KMS-11 (cell line): Measurements from ENCODE around the gene CLDN19.

ENCODE experiments used
- H2AFZ ChIP-seq: fragments of 200-600 bp; sonication (generic); 2 replicates; pipeline ENCODE4 v1.6.1; 2016; ENCODE audit warnings: antibody characterized with exemption, mixed run types, low read depth
- H3K27ac ChIP-seq: fragments of 200-600 bp; sonication (generic); 2 replicates; pipeline ENCODE4 v1.6.1; 2016; ENCODE audit warnings: mild to moderate bottlenecking, mixed run types
- H3K27me3 ChIP-seq: fragments of 200-600 bp; sonication (generic); 2 replicates; pipeline ENCODE4 v1.6.1; 2017; ENCODE audit warnings: mild to moderate bottlenecking, low read depth, mixed run types, moderate library complexity; ENCODE audit not compliant: insufficient read depth
- H3K36me3 ChIP-seq: fragments of 200-600 bp; sonication (generic); 2 replicates; pipeline ENCODE4 v1.6.1; 2017; ENCODE audit warnings: mild to moderate bottlenecking, mixed run types; ENCODE audit not compliant: insufficient read depth
- H3K4me1 ChIP-seq: fragments of 200-600 bp; sonication (generic); 2 replicates; pipeline ENCODE4 v1.6.1; 2016; ENCODE audit warnings: mild to moderate bottlenecking, low read depth, mixed run types; ENCODE audit not compliant: poor library complexity, severe bottlenecking
- H3K4me2 ChIP-seq: fragments of 200-600 bp; sonication (generic); 2 replicates; pipeline ENCODE4 v1.7.0; 2016; ENCODE audit warnings: mild to moderate bottlenecking, mixed run types
- H3K4me3 ChIP-seq: fragments of 200-600 bp; sonication (generic); IDR thresholded peaks from 2 replicates; pipeline ENCODE4 v1.6.1; 2017; ENCODE audit warnings: low read depth, low read length, mixed read lengths; ENCODE audit not compliant: insufficient read depth
- H3K79me2 ChIP-seq: fragments of 200-600 bp; sonication (generic); 2 replicates; pipeline ENCODE4 v1.6.1; 2016; ENCODE audit warnings: low read depth, mixed run types; ENCODE audit not compliant: insufficient read depth
- H3K9ac ChIP-seq: fragments of 200-600 bp; sonication (generic); 2 replicates; pipeline ENCODE4 v1.6.1; 2016; ENCODE audit warnings: mild to moderate bottlenecking, mixed run types
- H4K20me1 ChIP-seq: fragments of 200-600 bp; sonication (generic); 2 replicates; pipeline ENCODE4 v1.6.1; 2016; ENCODE audit warnings: mild to moderate bottlenecking, mixed run types; ENCODE audit not compliant: insufficient read depth
- TF ChIP-seq, protein P1 (sequence below): fragments of 200-600 bp; sonication (generic); conservative IDR thresholded peaks from 2 replicates; pipeline ENCODE4 v1.6.1; 2017; ENCODE audit warnings: low read depth, mild to moderate bottlenecking, antibody characterized with exemption, low read length, moderate library complexity, mixed read lengths

The CLDN19 gene

DNA sequence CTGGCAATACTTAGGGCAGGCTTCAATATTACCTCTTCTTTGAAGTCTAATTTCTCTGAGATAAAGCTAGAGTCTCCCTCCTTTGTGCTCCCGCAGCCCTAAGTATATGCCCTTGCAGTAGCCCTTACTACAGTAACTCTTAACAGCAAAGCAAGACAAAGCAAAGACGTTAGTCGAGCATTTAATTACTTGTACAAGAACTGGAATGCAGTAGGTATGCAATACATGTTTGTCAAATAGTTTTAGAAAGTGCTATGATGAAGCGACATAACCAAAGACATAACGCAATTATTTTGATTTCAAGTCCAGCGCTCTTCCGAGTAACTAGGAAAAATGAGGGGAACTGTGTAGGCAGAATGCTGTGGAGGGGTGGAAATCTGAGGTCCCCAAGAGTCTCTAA is 25.2 kb upstream of the CLDN19 start:
- H3K36me3 ChIP-seq: no peaks in the 10 kb centered on the region
- H3K4me2 ChIP-seq: peak overlapping the region; percentile 78
- H3K9ac ChIP-seq: no peak overlapping the region
- H3K4me3 ChIP-seq: no peak overlapping the region
- H3K27ac ChIP-seq: no peak overlapping the region
- no peaks in the 10 kb centered on the region for H3K27me3 ChIP-seq
- H3K4me1 ChIP-seq: peaks cover 21% of the 10 kb centered on the region
- H2AFZ ChIP-seq: no peak overlapping the region
- TF ChIP-seq, protein P1, sequence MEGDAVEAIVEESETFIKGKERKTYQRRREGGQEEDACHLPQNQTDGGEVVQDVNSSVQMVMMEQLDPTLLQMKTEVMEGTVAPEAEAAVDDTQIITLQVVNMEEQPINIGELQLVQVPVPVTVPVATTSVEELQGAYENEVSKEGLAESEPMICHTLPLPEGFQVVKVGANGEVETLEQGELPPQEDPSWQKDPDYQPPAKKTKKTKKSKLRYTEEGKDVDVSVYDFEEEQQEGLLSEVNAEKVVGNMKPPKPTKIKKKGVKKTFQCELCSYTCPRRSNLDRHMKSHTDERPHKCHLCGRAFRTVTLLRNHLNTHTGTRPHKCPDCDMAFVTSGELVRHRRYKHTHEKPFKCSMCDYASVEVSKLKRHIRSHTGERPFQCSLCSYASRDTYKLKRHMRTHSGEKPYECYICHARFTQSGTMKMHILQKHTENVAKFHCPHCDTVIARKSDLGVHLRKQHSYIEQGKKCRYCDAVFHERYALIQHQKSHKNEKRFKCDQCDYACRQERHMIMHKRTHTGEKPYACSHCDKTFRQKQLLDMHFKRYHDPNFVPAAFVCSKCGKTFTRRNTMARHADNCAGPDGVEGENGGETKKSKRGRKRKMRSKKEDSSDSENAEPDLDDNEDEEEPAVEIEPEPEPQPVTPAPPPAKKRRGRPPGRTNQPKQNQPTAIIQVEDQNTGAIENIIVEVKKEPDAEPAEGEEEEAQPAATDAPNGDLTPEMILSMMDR: no peak
- H4K20me1 ChIP-seq: no peaks in the 10 kb centered on the region
- H3K79me2 ChIP-seq: peaks cover 38% of the 10 kb centered on the region; the same call in 1 of the 2 replicates

DNA sequence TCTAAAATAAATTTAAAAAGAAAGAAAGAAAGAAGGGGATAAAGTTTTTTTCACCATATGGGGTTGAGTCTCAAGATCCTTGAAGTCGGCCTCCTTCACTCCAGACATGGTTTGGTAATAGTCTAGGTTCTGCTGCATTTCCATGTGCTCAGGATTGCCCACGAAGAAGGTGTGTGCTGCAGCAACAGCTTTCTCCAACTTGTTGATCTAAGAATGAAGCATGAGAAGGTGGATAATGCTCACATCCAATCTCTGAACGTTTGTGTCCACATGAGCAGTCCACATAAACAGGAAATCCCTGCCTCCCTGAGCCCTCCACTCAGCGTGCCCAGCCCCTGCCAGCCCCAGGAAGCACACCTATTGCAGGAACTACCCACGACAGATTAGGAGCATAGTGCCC is 22.2 kb upstream of the CLDN19 start:
- H3K4me3 ChIP-seq: no peak overlapping the region
- peaks cover 12% of the 10 kb centered on the region; the same call in 1 of the 2 replicates for H3K79me2 ChIP-seq
- TF ChIP-seq, protein P1: no peak
- H3K36me3 ChIP-seq: no peaks in the 10 kb centered on the region
- no peak overlapping the region for H3K4me2 ChIP-seq
- H3K27me3 ChIP-seq: no peaks in the 10 kb centered on the region
- H3K27ac ChIP-seq: no peak overlapping the region
- no peak overlapping the region for H2AFZ ChIP-seq
- peaks cover 12% of the 10 kb centered on the region for H3K4me1 ChIP-seq
- H3K9ac ChIP-seq: no peak overlapping the region
- no peaks in the 10 kb centered on the region for H4K20me1 ChIP-seq

DNA sequence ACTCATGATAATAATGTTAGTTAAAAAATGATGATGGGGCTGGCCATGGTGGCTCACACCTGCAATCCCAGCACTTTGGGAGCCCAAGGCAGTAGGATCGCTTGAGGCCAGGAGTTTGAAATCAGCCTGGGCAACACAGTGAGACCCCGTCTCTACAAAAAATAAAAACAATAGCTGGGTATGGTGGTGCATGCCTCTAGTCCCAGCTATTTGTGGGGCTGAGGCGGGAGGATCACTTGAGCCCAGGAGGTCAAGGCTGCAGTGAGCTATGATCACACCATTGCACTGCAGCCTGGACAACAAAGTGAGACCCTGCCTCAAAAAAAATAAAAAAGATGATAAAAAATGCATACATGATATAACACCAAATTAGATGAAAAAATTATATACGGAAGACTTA is 21.5 kb upstream of the CLDN19 start:
- H4K20me1 ChIP-seq: no peaks in the 10 kb centered on the region
- H3K4me1 ChIP-seq: peaks cover 15% of the 10 kb centered on the region
- no peaks in the 10 kb centered on the region for H3K36me3 ChIP-seq
- no peak overlapping the region for H3K4me2 ChIP-seq
- H3K27me3 ChIP-seq: no peaks in the 10 kb centered on the region
- peaks cover 12% of the 10 kb centered on the region; the same call in 1 of the 2 replicates for H3K79me2 ChIP-seq
- H3K4me3 ChIP-seq: no peak overlapping the region
- no peak overlapping the region for H2AFZ ChIP-seq
- H3K27ac ChIP-seq: no peak overlapping the region
- H3K9ac ChIP-seq: no peak overlapping the region
- TF ChIP-seq, protein P1: no peak

DNA sequence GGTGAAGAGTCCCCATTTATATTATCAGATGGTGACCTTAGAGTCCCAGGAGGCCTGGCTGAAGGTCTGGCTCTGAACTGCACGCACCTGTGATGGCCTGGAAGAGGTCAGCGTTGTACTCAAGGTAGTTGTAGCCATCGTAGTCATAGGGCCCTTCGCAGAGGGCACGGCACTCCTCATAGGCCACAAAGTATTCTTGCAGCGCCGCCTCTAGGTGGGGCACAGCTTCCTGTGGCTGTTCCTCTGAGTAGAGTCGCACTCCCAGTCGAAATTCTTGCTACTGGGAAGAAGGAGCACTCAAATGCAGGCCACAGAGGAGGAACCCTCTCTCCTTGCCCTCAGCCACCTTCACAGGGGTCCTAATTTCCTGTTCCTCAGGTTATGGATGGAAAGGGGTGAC is 19.1 kb upstream of the CLDN19 start:
- Histone ChIP-seq H2AFZ (no peak overlapping the region), H3K4me2 (no peak overlapping the region), H3K4me1 (peaks cover 3% of the 10 kb centered on the region), H3K36me3 (no peaks in the 10 kb centered on the region), H3K79me2 (no peaks in the 10 kb centered on the region; the same call in 1 of the 2 replicates), H3K4me3 (no peak overlapping the region), H3K27me3 (no peaks in the 10 kb centered on the region), H4K20me1 (no peaks in the 10 kb centered on the region), H3K27ac (no peak overlapping the region), H3K9ac (no peak overlapping the region)
- TF ChIP-seq, protein P1: no peak

DNA sequence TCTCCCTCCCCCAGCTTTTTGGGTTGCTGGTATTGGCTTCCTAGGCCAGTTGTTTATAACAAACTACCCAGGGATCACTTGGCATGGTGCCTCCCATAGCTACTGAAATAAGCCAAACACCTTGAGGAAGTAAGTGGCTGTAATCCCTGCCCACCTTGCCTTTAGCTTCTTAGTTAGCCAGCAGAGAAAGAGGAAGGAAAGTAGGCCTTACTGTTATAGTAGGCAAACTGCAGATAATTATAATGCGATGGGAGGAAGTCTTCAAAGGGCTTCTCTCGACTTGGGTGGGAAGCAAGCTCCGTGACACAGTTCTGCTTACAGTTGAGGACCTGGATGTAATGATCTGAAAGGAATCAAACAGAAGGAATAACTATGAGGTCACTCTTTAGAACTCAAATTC is 18.6 kb upstream of the CLDN19 start:
- Histone ChIP-seq H3K27ac (no peak overlapping the region), H3K4me3 (no peak overlapping the region), H3K79me2 (no peaks in the 10 kb centered on the region), H3K9ac (no peak overlapping the region), H3K27me3 (no peaks in the 10 kb centered on the region), H3K36me3 (no peaks in the 10 kb centered on the region), H2AFZ (no peak overlapping the region), H3K4me1 (peaks cover 3% of the 10 kb centered on the region), H3K4me2 (no peak overlapping the region), H4K20me1 (no peaks in the 10 kb centered on the region)
- TF ChIP-seq, protein P1: no peak
